Glutamatergic neuron (in vitro differentiated cells): ENCODE results near the gene LTA. TPM values are rescaled to one million over a fixed set of nuclear protein-coding genes. Genes with fewer than 3 reads are reported as not detected.
A peak's percentile ranks its signal among the peaks of the same experiment; 100 is the strongest.

Source experiments
- DNase-seq: peaks from one replicate; pipeline ENCODE4 v3.0.0; 2022
- H3K27ac Mint-ChIP-seq: one replicate; pipeline ENCODE4 v1.8.0; 2020; ENCODE audit warnings: mild to moderate bottlenecking, mixed read lengths, inconsistent platforms; ENCODE audit not compliant: unreplicated experiment
- H3K27me3 Mint-ChIP-seq: one replicate; pipeline ENCODE4 v1.8.0; 2020; ENCODE audit warnings: mild to moderate bottlenecking, moderate library complexity, mixed read lengths, inconsistent platforms; ENCODE audit not compliant: unreplicated experiment
- H3K36me3 Mint-ChIP-seq: one replicate; pipeline ENCODE4 v1.8.0; 2020; ENCODE audit warnings: mild to moderate bottlenecking, mixed read lengths, inconsistent platforms; ENCODE audit not compliant: unreplicated experiment
- H3K4me1 Mint-ChIP-seq: one replicate; pipeline ENCODE4 v1.8.0; 2020; ENCODE audit warnings: mild to moderate bottlenecking, low read depth, mixed read lengths, inconsistent platforms; ENCODE audit not compliant: unreplicated experiment
- H3K4me3 Mint-ChIP-seq: one replicate; pipeline ENCODE4 v1.8.0; 2020; ENCODE audit warnings: mild to moderate bottlenecking, mixed read lengths, inconsistent platforms; ENCODE audit not compliant: unreplicated experiment
- H3K9me3 Mint-ChIP-seq: one replicate; pipeline ENCODE4 v1.8.0; 2020; ENCODE audit warnings: mild to moderate bottlenecking, moderate library complexity, mixed read lengths, inconsistent platforms; ENCODE audit not compliant: unreplicated experiment
- CTCF ChIP-seq: fragments of 200-600 bp; sonication (generic); IDR thresholded peaks from one replicate; pipeline ENCODE4 v1.5.0; 2021; ENCODE audit not compliant: partially characterized antibody, unreplicated experiment
- total RNA-seq: library from RNA; stranded (reverse); fragmentation: NEBNext Ultra II Directional; extraction: Animal tissue kit (Norgen Biotek cat#: 25700); gene quantifications from one replicate; pipeline ENCODE4 v1.2.1, GENCODE V29; 2021; ENCODE audit not compliant: unreplicated experiment

LTA gene
- total RNA-seq, 1 donor from 2014 or later: not detected

GRCh38 chr6:31558631-31559500 is 13.2 kb upstream of the LTA start:
- peak overlapping the region; percentile 5 for H3K4me3 Mint-ChIP-seq
- H3K27ac Mint-ChIP-seq: no peak overlapping the region
- no peak for DNase-seq

GRCh38 chr6:31559606-31559957 is 12.5 kb upstream of the LTA start:
- peaks cover 4% of the 10 kb centered on the region for H3K4me1 Mint-ChIP-seq
- no peak for DNase-seq
- H3K27me3 Mint-ChIP-seq: peaks cover 3% of the 10 kb centered on the region
- peaks cover 6% of the 10 kb centered on the region for H3K9me3 Mint-ChIP-seq
- H3K4me3 Mint-ChIP-seq: peak overlapping the region; percentile 5
- no peak overlapping the region for H3K27ac Mint-ChIP-seq
- TF ChIP-seq CTCF: no peak
- H3K36me3 Mint-ChIP-seq: peaks cover 4% of the 10 kb centered on the region

More at GRCh38 chr6:31558631-31559500, 13.2 kb upstream of the LTA start:
- Mint-ChIP-seq H3K27me3 (peaks cover 3% of the 10 kb centered on the region), H3K36me3 (peaks cover 4% of the 10 kb centered on the region), H3K4me1 (peaks cover 4% of the 10 kb centered on the region), H3K9me3 (peaks cover 6% of the 10 kb centered on the region)
- no peak for TF ChIP-seq CTCF

GRCh38 chr6:31559958-31560696 is 12.0 kb upstream of the LTA start:
- peaks cover 3% of the 10 kb centered on the region for H3K27me3 Mint-ChIP-seq
- H3K9me3 Mint-ChIP-seq: peaks cover 6% of the 10 kb centered on the region
- no peak overlapping the region for H3K27ac Mint-ChIP-seq
- TF ChIP-seq CTCF: no peak
- H3K36me3 Mint-ChIP-seq: peaks cover 4% of the 10 kb centered on the region
- no peak for DNase-seq
- H3K4me1 Mint-ChIP-seq: peaks cover 4% of the 10 kb centered on the region
- H3K4me3 Mint-ChIP-seq: peak overlapping the region; percentile 5

GRCh38 chr6:31560697-31561058 is 11.4 kb upstream of the LTA start:
- peaks cover 4% of the 10 kb centered on the region for H3K4me1 Mint-ChIP-seq
- no peak for DNase-seq
- H3K27ac Mint-ChIP-seq: no peak overlapping the region
- peaks cover 3% of the 10 kb centered on the region for H3K27me3 Mint-ChIP-seq
- H3K9me3 Mint-ChIP-seq: peaks cover 6% of the 10 kb centered on the region
- peaks cover 4% of the 10 kb centered on the region for H3K36me3 Mint-ChIP-seq
- no peak overlapping the region for H3K4me3 Mint-ChIP-seq
- TF ChIP-seq CTCF: no peak
